Stimulated activated CD4-positive, alpha-beta T cell treated with anti-CD3 and anti-CD28 coated beads, Interleukin-15, amount 100 ng/mL, for 1 hour (primary cell): Measurements from ENCODE around the gene TEAD1.
"Not testable (repeated sequence)": the region's sequence is repeated elsewhere in the genome, so short reads cannot be mapped to it uniquely, and the experiment has no call there.

Source experiments
- DNase-seq, 2 donors: peaks; one replicate each; pipeline ENCODE4 v3.0.0-alpha.2; 2020; ENCODE audit warnings: low read depth in 1 of 2, low spot score in 1 of 2

Gene TEAD1

DNA sequence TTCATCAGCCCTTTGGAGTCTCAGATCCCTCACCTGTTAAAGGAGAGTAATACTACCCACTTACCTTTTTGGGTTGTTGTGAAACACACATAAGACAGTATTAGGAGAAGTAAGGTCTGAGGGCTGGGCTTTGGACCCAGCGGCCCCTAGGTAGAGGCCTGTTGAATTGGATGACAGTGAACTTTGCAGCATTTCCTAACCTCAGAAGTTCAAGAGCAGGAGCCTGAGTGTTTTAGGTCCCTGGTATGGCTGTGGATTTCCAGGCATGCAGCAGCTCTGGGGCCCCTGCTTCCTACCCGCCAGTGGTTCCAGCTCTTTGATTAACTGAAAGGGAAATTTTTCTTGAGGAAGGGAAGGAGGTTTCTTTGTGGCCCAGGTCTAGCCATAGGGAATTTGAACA, 58.9 kb downstream of the TEAD1 start:
- DNase-seq = no peak

DNA sequence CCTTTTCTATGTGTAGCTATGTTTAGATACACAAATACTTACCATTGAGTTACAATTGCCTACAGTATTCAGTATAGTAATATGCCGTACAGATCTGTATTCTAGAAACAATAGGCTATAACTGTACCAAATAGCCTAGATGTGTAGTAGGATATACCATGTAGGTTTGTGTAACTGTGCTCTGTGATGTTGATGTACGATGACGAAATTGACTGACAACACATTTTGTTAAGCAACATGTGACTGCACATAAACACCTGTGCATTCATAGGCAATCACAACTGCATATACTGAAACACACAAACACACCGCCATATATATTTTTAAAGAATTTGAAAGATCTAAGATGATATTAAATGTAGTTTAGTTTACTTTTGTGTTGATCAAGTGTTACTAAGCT, 60.4 kb downstream of the TEAD1 start:
- no peak for DNase-seq

DNA sequence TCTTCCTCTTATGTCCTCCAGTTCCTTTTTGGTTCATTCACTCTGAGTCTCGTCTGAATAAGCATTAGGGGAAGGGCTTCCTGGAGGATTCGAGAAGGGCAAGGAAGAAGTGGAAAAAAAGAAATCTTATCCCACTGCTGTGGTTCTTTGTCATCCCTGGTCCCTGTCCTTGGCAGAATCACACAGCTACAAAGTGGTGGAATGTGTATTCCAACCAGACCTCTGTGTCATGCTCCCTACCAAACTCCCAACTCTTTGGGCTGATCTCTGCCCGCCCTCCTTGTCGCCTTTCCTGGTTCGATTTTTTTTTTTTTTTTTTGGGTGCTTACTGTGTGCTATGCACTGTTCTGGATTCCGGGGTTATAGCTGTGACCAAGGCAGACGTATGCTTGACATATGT, 61.0 kb downstream of the TEAD1 start:
- no peak for DNase-seq

DNA sequence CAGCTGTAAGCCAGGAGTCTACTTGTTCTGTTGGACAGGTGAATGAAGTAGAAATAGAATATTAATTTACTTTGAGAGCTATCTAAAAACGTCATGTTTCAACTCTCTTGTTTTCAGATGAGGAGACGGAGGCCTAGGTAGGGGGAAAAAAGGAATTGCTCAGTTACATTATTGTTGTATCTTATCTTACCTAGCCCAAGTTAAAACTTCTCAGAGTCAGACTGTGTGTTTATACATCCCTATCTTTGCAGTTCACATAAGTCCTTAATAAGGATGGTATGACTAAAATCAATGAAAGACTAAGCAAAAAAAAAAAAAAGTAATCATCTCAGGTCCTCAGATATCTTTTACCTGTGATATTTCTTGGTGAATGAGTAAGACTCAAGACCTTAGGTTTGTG, 62.8 kb downstream of the TEAD1 start:
- no peak for DNase-seq

DNA sequence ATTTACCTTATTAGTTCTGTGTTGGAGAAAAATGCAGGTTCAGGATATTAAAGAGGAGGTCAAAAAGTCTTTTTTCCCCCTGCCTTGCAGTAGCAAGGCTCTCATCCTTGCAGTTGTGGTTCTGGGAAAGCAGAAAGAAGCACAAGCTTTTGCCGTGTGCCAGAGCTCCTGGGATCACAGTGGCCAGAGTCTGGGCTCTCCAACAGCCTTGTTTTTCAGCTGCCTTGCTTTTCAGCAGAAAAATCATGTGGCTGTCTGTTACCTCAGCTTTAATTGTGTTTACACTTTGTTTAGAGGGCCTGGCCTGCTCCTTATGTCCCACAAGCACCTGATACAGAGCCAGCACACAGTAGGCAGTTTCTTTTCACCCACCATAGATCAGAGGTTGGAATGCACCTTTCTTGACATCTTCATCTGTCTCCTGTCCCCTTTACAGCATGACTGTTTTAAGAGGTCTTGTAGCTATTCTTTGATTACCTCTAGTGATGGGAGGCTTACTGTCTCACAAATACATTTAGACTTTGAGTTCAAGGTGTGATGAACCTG, 67.5 kb downstream of the TEAD1 start:
- DNase-seq = no peak

DNA sequence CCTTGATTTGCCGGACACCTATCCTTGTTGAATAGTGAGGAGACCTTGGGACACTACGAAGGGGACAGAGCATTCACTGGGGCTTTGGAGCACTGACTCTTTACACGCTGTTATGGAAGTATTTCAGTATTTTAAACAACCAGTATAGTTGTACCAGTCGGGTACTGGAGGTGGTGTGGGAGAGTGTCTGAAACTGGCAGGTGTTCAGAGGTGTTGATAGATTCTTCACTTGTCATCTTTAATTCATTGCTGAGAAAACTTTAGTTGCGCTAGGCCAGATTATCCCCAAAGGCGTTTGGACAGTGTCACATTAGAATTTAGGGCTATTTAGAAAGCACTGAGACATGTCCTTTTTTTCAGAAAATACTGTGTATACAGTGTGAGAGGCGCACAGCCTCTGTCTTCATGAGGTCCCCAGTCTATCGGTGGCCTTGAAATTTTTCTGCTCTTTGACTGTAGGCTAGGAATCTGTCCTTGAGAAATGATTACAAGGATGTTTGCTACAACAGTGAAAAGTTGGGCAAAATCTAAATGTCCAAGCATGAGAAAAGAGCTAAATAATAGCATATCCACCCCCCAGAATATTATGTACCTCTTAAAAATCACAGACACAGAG, 69.7 kb downstream of the TEAD1 start:
- DNase-seq = no peak

DNA sequence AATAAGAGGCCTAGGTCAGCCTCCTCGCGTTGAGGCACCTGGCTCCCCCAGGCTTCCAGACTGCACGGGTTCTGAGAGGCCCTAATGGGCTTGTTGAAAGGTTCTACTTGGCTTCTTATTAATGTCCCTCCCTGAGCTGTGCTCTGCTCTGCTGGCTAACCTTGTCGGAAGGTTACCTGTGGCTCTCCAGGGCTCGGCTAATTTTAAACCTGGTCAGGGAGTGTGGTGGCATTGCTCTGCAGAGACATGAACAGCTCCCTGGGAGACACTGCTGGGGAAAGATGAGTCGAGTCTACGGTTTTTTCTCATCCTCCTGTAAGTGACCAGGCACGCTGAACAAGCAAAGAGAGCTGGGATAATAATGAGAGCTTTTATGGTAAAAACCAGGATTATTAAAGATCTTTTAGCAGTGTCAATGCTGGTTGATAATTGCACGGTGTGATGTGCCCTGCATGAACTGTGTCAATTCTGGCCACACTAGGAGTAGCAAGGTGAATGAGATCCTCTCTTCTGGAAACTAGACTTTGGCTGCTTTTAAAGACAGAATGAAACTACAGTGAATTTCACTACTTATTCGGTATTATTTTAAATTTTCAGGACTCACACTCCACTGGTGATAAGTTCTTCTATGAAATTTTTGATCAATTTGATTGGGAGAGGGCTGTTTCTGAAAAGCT, 70.7 kb downstream of the TEAD1 start:
- no peak for DNase-seq

DNA sequence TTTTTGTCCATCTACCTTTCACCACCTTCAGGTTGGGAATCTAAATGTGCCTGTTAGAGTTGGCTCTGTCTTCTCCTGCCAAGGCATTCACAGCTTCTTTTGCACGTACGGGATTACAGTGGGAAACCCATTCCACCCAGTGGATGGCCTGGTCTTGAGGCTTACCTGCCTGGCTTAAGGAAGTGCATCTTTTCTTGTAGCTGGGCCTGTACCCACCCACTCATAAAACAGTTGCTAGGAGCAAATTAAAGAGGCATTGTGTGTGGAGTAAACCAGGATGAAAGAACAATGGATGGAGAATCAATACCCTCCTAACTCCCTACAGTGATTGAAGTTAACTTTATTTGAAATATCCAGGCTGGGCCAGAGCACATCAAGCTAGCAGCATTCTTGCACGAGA, 71.6 kb downstream of the TEAD1 start:
- no peak for DNase-seq

DNA sequence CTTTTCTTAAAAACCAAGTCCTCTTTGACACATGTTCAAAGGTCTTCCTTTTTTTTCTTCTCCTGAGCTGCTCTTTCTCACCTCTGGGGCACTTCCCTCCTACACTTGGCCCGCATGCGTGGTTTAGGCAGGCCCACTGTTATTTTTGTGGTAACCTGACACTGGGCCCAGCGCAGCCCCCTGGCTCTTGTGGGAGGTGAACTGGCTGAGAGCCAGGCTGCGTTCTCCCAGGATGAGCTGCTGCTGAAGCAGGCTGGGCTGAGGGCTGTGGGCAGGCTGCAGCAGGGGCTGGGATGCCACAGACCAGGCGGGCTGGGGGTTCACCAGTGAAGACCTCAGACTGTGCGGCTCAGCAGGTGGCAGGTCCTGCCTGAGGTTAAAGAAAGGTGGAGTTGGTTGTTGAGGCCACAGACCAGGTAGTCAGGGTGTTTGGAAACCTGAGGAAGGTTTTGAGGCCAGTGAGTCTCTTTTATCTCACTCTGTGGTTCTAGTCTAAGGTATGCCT, 72.4 kb downstream of the TEAD1 start:
- no peak for DNase-seq

DNA sequence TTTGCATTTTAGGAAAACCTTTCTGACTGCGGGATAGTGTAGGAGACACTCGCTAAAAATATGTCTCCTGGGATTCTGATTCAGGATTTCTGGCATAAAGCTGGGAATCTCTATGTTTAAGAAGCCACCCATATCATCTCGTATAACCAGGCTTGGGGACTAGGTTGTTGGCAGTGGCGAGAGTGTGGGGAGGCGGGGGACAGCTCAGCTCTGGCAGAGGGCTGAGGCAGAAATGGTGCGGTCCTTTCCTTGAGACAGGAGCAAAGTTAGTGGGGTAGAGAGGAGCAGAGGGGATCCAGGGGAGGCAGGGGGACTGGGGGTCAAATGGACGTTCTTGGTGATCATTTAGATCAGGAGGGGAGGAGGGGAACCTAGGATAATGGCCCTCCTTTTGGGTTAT, 74.3 kb downstream of the TEAD1 start:
- no peak for DNase-seq

DNA sequence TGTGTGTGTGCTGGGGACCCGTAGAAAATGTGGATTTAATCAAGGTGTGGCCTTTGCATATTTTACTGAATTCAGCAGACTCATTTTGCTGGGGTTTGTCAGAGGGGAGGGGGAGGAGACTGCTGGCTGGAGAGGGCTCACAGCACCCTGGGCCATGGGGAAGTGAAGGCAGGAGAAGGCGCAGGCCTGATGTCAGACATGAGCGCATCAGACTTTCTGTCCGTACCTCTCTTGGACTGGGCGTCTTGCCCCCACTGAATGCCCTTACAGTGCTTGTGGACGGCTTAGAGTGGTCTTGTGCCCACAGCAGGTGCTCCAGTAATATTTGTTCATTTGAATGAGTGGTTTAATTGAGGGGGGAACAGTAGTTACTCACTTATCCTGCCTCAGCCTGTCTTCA, 75.2 kb downstream of the TEAD1 start:
- no peak for DNase-seq

DNA sequence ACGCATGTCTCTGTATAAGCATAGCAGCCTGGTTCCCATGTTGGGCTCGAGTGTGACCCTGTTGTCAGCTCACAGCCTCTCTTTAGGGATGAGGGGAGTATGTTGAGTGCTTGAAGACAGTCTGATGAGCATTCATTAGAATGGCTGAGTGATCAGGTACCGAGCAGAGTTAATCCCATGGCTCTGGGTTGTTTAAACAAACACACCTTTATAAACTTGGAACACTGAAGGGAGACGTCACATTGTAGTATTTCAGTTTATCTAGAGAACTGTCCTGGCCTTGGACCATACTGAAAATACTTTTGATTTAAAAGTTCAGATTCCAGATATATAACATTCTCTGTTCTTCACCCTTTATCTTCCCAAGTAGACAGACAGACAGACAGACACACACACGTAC, 76.0 kb downstream of the TEAD1 start:
- DNase-seq = no peak

DNA sequence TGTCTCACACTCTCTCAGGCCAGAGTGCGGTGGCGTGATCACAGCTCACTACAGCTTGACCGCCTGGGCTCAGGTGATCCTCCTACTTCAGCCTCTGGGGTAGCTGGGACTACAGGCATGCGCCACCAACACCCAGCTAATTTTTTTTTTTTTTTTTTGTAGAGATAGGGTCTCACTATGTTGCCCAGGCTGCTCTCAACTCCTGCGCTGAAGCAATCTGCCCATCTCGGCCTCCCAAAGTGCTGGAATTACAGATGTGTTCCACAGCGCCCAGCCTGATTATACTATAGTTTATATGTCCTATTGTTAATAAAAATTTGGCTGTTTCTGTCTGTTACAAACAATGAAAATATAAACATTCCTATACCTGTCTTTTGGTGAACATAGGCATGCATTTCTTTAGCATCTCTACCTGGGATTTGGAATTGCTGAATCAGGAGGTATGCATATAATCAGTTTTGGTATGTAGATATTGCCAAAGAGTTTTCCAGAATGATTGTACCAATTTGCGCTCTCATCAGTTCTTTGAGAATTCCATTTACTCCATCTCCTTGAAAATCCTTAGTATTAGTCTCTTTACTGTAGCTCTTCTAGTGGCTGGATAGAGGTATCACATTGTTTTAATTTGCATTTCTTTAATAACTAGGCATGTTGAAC, 78.8 kb downstream of the TEAD1 start:
- DNase-seq = no peak

DNA sequence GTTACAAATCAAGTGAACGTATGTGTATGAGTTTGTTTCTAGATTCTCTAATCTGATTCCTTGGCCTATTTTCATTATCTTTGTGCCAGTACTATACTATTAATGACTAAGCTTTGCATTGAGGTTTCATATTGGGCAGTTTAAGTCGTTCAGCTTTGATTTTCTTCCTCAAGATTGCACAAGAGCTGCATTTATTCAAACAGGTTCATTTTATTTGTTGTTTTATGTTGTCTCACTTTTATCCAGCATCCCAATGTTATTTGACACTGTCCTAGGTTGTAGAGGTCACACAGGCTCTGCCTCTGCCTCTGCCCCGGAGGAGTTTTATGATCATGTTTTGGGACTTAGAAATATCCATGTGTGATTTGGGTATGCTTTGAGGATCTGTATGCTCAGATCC, 79.8 kb downstream of the TEAD1 start:
- no peak for DNase-seq

DNA sequence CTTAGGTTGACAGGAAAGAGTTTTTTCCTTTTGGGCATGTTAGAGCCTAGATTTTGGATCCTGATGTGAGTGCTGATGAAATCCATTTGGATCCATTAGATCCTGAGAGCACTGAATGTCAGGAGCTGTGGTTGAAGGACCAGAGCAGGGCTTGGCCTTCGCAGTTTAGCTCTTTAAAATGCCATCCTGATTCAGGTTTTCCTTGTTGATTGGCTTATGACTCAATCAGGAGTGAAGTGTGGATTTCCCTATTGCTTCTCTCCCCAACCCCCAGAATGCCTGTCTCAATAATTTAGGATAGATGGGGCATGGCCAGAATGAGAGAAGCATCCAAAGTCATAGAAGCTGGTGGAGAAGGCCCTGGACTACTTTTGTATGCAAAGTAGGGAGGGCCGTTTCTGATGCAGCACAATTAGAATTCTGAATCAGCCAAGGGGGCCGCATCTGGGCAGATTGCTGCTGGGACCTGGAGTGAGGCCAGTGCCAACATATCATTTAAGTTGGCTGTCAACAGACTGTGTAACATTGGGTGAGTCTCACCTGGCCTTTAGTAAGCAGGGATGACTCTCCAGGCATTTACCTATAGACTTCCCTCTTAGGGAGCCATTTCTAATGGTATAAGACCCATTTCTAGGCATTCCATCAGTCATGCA, 80.5 kb downstream of the TEAD1 start:
- no peak for DNase-seq

DNA sequence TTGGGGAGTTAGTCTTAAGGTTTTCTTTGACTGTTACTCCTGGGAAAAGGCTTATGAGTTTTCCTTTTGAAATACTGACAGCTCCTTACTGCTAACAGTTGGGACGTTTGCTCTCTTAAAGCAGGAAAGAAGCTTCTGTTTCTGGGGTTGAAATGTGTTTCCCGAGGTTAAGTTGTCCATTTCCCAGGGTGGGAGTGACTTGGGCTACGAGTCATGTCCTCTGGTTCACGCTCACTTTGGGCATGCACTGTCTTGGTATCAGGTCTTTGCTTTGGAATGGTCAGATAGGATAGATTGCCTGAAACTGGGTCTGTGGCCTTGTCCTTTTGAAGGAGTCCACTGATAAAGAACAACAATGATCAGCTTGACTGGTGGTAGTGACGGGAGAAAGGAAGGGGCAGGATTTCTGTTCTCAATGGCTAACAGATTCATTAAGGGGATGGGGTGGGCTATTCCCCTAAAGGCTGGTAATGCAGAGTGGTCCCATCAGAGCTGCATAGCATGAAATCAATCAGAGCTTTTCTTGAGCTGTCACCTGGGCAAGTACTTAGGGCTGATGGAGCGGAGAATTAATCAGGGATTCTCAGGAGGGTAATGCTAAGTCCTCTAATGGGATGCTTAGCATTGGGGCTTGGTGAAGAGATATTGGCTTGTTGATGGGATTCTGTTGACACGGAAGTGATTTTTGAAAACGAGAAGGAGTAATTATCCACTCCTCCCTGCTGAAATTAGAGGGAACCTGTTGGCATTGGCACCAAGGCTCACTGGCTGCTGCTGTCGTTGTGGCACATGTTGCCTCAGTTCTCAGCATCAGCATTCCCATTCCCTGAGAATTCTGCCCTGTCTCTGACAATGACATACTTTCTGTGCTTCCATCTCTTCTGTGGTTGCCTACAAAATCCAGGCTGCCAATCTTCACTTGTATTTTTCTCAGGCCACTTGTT, 81.6 kb downstream of the TEAD1 start:
- DNase-seq = no peak

DNA sequence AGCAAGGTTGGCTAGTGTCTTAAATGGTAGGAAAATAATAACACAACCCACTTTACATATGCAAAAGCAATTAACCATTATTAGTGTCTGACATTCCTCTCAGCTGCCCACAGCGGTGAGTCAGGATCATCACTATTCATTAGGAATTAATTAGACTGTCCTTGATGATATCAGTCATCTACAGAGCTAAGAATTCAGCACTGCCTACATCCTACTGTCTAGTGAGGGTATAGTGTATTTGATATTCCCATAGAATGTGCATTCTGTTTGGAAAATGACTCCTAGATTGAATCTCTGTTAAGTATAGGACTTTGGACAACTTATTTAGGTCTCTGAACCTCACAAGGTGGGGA, 82.2 kb downstream of the TEAD1 start:
- DNase-seq = no peak

DNA sequence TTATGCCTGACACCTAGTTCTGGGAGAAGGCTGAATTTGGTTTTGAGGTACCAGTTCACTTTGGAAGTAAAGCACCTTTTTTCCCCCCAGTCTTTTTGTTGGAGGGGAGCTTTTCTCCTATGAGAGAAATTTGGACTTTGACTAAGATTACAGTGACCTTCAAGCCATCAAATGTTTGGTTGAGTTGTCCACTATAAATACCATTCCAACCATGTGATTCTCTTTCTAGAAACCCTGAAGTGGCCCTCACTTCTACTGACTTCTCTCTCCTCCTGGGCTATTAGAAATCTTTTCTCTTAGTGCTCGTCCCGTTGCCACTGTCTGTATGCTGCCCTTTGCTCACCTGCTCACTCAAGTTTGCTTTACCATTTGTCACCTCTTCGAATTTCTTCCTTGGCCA, 82.6 kb downstream of the TEAD1 start:
- no peak for DNase-seq

DNA sequence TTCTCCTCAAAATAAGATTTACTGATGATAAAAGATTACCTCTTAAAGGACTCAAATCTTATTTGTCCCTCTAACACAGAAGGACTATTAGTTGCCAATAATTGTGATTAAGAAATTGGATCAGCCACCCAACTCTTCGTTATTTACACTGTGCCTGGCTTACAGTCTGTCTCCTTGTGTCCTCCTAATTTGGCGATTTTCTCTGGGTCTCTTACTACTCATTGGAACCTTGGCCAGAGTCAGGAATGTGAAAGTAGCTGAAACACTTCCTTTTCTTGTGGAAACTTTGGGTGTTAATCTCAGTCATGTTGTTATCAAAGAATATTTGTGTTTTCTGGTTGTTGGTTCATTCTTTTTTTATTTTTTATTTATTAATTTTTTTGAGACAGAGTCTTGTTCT, 83.2 kb downstream of the TEAD1 start:
- no peak for DNase-seq

DNA sequence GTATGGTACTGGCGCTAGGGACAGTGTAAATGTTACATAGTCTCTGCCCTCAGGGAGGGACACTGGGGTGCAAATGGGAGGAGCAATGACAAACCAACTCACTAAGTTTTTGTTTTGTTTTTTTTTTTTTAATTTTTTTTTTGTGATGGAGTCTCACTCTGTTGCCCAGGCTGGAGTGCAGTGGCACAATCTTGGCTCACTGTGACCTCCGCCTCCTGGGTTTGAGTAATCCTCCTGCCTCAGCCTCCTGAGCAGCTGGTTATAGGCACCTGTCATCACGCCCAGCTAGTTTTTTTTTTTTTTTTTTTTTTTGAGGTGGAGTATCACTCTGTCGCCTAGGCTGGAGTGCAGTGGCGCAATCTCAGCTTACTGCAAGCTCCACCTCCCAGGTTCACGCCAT, 83.9 kb downstream of the TEAD1 start:
- DNase-seq = not testable (repeated sequence)

DNA sequence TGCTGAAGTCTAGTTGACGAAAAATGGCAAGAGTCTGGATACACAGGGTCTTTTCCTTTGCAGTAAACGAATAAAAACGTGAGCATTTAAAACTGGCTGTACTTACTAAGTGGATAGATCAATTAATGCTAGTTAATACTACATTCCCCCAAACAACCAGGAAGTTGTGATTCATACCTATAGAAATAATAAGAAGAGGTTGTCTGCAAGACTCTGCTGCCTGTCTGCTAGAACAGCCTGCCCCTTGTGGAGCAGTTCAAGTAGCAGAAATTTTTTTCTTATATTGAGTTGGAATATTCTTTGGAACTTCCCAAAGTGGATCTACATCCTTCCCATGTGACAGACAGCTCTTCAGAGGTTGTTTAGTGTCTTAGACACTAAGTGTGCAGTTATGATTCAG, 86.8 kb downstream of the TEAD1 start:
- no peak for DNase-seq
